ENCODE results near the gene ATP2B2.

ATP2B2 gene

DNA sequence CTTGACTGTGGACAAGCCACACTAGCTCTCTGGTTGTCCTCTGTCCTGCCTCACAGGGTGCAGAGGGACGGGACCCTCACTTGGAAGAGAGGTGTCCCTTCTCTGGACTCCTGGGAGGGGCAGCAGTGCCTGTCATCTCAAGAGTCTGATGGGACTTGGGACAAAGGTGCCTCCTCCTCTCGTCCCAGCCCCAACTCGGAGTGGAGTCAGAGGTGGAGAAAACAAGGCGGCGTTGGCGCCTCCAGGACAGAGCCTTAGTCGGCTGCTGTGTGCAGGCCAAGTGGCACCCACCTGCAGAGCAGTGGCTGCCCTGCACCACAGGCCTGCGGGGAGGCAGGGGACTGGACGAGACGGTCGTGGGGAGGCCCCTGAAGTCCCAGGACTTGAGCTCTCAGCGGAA, 175.1 kb downstream of the ATP2B2 start:
- TF ChIP-seq, protein P1, sequence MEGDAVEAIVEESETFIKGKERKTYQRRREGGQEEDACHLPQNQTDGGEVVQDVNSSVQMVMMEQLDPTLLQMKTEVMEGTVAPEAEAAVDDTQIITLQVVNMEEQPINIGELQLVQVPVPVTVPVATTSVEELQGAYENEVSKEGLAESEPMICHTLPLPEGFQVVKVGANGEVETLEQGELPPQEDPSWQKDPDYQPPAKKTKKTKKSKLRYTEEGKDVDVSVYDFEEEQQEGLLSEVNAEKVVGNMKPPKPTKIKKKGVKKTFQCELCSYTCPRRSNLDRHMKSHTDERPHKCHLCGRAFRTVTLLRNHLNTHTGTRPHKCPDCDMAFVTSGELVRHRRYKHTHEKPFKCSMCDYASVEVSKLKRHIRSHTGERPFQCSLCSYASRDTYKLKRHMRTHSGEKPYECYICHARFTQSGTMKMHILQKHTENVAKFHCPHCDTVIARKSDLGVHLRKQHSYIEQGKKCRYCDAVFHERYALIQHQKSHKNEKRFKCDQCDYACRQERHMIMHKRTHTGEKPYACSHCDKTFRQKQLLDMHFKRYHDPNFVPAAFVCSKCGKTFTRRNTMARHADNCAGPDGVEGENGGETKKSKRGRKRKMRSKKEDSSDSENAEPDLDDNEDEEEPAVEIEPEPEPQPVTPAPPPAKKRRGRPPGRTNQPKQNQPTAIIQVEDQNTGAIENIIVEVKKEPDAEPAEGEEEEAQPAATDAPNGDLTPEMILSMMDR (conservative IDR thresholded peaks at IDR 0.05), result no peak
- H3K27ac ChIP-seq, result no peak overlapping the region

DNA sequence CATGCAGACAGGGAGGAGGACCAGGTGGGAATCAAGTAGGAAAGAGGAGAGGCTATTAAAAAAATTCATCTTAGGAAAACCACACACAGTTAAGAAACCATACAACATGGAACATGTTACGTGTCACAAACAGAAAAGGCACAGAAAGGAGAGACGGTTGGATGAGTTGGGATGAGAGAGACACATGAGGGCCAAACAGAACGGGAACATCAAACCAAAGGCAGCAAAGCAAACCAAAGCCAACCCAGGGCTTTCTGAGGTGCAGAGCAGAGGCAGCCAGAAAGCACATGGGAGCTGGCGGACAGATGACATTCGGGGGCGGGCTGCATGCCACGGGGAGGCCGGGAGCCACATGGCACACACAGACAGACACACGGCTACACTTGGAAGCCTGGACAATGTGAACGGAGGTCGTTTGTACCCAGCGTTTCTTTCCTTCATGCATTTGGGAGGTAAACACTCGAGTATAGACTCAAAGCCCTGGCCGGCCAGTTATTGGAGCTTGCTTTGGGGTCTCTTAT, 175.8 kb downstream of the ATP2B2 start:
- TF ChIP-seq, protein P1 (conservative IDR thresholded peaks at IDR 0.05), result no peak
- no peak overlapping the region for H3K27ac ChIP-seq

DNA sequence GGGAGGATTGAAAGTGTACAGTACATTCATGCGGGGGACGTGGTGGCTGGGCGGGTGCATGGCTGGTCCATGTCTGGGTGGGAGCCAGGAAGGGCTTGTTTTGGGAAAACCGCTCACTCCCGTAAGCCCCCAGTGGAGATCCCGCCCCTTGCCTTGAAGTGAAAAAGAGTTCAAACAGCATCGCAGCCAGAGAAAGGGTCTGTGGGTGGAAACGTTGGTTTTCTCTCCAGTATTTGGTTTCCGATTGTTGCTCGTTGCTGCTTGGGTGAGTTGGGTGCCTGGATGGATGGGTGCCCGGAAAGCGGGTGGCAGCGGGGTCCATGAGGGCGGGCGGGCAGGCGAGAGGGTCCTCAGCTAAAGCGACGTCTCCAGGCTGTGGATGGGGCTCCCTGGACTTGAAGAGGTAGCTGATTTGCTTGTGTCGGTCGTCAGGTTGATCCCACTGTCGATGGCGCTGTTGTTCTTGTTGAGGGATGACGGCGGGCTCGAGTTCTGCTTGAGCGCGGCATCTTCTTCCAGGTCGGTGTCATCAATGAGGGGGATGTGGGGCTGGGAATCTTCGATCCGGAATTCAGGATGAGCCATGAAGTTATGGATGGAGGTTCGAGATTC, 176.8 kb downstream of the ATP2B2 start:
- no peak overlapping the region for H3K27ac ChIP-seq
- TF ChIP-seq, protein P1 (conservative IDR thresholded peaks at IDR 0.05), result no peak

DNA sequence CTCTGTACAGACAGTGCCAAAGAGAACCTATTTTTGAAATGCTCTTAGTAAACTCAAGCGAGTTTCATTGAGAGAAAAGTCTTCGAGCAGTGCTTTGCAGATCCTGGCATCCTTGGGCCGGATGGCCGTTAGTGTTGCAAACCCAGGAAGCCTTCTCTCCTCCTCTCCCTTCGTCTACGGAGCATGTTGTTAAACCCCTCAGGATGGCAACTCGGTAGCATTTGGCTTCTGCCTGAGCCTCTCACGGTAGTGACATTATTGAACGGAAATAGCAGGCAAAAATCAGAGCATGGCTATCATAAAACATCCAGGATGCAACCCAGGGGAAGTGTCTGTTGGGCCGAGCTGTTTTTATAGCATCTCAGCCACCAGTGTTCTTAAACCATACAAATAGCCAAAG, 177.8 kb downstream of the ATP2B2 start:
- TF ChIP-seq, protein P1 (conservative IDR thresholded peaks at IDR 0.05), result no peak
- no peak overlapping the region for H3K27ac ChIP-seq

DNA sequence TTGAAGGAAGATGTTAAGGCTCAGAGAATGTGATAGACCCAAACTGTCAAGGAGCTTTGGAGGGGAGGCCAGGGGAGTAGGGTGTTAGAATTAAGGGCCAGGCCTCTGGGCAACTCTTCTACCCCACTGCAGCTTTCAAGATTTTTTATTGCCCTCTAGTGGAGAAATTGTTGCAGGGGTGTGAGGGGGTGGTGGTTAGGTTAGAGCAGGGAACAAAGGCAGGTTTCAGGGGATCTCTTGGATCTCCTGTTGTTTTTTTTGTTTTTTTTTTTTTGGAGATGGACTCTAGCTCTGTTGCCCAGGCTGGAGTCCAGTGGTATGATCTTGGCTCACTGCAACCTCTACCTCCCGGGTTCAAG, 183.1 kb downstream of the ATP2B2 start:
- no peak overlapping the region for H3K27ac ChIP-seq
- TF ChIP-seq, protein P1 (conservative IDR thresholded peaks at IDR 0.05), result peak; percentile 58

DNA sequence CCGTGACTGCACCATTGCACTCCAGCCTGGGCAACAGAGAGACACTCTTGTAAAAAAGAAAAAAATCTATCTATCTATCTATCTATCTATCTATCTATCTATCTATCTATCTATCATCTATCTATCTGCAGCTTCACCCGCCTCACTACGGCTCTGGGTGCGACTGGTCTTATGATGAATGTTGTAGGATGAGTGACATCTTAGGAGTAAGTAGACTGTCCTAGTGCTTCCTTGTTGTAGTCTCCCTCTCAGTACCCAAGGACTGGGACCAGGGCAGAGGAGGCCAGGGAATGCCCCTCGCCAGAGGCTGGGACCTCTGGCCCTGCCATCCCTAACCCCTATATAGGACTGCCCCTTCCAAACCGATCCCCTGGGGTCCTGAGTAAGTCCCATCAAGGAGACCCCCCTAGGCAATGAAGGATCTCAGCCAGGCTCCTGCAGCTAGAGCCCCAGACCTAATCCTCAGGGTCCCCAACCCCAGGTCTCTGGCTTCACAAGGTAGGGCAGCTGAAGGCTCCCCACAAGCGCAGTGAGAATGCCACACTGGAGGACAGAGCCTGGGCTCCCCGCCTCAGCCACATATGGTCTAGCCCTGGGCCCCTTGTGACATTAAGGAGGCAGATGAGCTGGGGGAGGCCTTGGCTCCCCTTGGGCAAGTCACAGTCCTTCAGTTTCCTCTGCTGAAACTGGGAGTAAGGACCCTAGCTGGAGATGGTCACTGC, 183.6 kb downstream of the ATP2B2 start:
- TF ChIP-seq, protein P1 (conservative IDR thresholded peaks at IDR 0.05), result no peak
- peak overlapping the region; percentile 90 for H3K27ac ChIP-seq

DNA sequence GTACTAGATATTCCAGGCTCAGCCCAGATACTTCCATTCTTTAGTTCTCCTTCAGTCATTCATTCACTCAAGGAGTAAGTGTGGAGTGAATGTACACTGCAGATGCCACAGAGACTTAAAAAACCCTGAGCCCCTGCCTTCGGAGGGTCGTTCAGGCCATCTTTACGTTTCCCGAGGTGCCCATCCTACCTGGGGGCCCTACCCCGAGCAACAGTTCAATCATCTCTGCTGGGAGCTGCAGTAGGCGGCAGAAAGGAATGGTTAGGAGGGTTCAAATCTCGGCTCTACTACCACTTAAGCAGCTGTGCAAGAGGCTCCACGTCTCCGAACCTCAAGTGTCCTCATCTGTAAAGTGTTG, 185.1 kb downstream of the ATP2B2 start:
- peak overlapping the region; percentile 90 for H3K27ac ChIP-seq
- TF ChIP-seq, protein P1 (conservative IDR thresholded peaks at IDR 0.05), result no peak
